HepG2 (cell line): ENCODE results near the gene GGTA1. TPM values are rescaled to one million over a fixed set of nuclear protein-coding genes. Genes with fewer than 3 reads are reported as not detected.

Source experiments
- AKNA ChIP-seq: sonication (generic); formaldehyde crosslinking; IDR thresholded peaks from 2 replicates; pipeline ENCODE4 v1.4.0; 2020; ENCODE audit warnings: missing genetic modification reagents, borderline replicate concordance
- ATF7 ChIP-seq, 2 experiments: fragments of 450-650 bp in 1 of 2; sonication (generic) in 1 of 2; formaldehyde crosslinking in 1 of 2; IDR thresholded peaks; 2 replicates each; pipeline versions ENCODE4 v1.4.0 to v1.6.1; 2016 to 2020; ENCODE audit warnings: antibody characterized with exemption in 1 of 2, mild to moderate bottlenecking in 1 of 2, missing genetic modification reagents in 1 of 2
- CREBL2 ChIP-seq: sonication (generic); formaldehyde crosslinking; IDR thresholded peaks from 2 replicates; pipeline ENCODE4 v1.8.1; 2023; ENCODE audit warnings: missing genetic modification reagents, mild to moderate bottlenecking, borderline replicate concordance
- IRF9 ChIP-seq: sonication (generic); formaldehyde crosslinking; IDR thresholded peaks from 2 replicates; pipeline ENCODE4 v1.8.0; 2022; ENCODE audit warnings: missing genetic modification reagents, mild to moderate bottlenecking, borderline replicate concordance
- ISX ChIP-seq: sonication (generic); formaldehyde crosslinking; conservative IDR thresholded peaks from 2 replicates; pipeline ENCODE4 v1.5.0; 2020; ENCODE audit warnings: missing genetic modification reagents
- KLF11 ChIP-seq: IDR thresholded peaks from 2 replicates; pipeline ENCODE4 v1.6.1; 2016; ENCODE audit warnings: missing compliant biosample characterization
- NCOA2 ChIP-seq: sonication (generic); formaldehyde crosslinking; IDR thresholded peaks from 2 replicates; pipeline ENCODE4 v1.8.0; 2022; ENCODE audit warnings: inconsistent platforms
- SIN3B ChIP-seq: fragments of 150-350 bp; IDR thresholded peaks from 2 replicates; pipeline ENCODE4 v1.6.1; 2014; ENCODE audit warnings: low read length
- TBL1XR1 ChIP-seq: fragments of 150-350 bp; IDR thresholded peaks from 2 replicates; pipeline ENCODE4 v1.6.1; 2014; ENCODE audit warnings: borderline replicate concordance, low read length; ENCODE audit not compliant: partially characterized antibody
- UBTF ChIP-seq: sonication (generic); formaldehyde crosslinking; IDR thresholded peaks from 2 replicates; pipeline ENCODE4 v1.4.0; 2020; ENCODE audit warnings: mild to moderate bottlenecking, missing genetic modification reagents
- ZBTB33 ChIP-seq: sonication (generic); formaldehyde crosslinking; IDR thresholded peaks from 2 replicates; pipeline ENCODE4 v1.4.0; 2020; ENCODE audit warnings: missing genetic modification reagents
- ZBTB4 ChIP-seq: sonication (generic); formaldehyde crosslinking; IDR thresholded peaks from 2 replicates; pipeline ENCODE4 v1.4.0; 2020; ENCODE audit warnings: missing genetic modification reagents, mild to moderate bottlenecking, borderline replicate concordance
- ZNF121 ChIP-seq: sonication (generic); formaldehyde crosslinking; IDR thresholded peaks from 2 replicates; pipeline ENCODE4 v1.5.0; 2020; ENCODE audit warnings: mild to moderate bottlenecking, missing genetic modification reagents
- ZNF232 ChIP-seq: sonication (generic); formaldehyde crosslinking; IDR thresholded peaks from 2 replicates; pipeline ENCODE4 v1.4.0; 2020; ENCODE audit warnings: missing genetic modification reagents, borderline replicate concordance
- ZNF296 ChIP-seq: sonication (generic); formaldehyde crosslinking; conservative IDR thresholded peaks from 2 replicates; pipeline ENCODE4 v1.5.0; 2020; ENCODE audit warnings: mild to moderate bottlenecking, missing genetic modification reagents
- ZNF619 ChIP-seq: sonication (generic); formaldehyde crosslinking; IDR thresholded peaks from 2 replicates; pipeline ENCODE4 v1.4.0; 2020; ENCODE audit warnings: mild to moderate bottlenecking, missing genetic modification reagents
- polyA plus RNA-seq, 8 experiments: library from polyadenylated mRNA; depleted of rRNA in 3 of 8; stranded (reverse) in 7 of 8; unstranded in 1 of 8; fragments of >200 nt; fragmentation: Illumina TruSeq in 4 of 8; extraction: Trizol in 4 of 8; gene quantifications; 2 replicates each; pipeline versions ENCODE4 v1.2.1 to v1.2.3, GENCODE V29; 2011 to 2016; ENCODE audit warnings: low read depth in 4 of 8, missing spikeins in 1 of 8, mixed read lengths in 1 of 8; ENCODE audit not compliant: insufficient read depth in 1 of 8
- total RNA-seq, 5 experiments: library from RNA; depleted of rRNA; stranded (reverse); fragments of >200 nt; fragmentation: Illumina TruSeq; extraction: Trizol; gene quantifications; 2 replicates each; pipeline ENCODE4 v1.2.3, GENCODE V29; 2016; ENCODE audit warnings: low read depth in 1 of 5

Gene GGTA1
- total and polyA plus RNA-seq, 2 of the 13 experiments (the other 11 are each of a cell fraction or from before 2014, with no cell fraction given), result not detected

GRCh38 chr9:121424024-121424432 is 75.6 kb downstream of the GGTA1 start (continued):
- TF ChIP-seq UBTF (CRISPR knock-in tag) (no peak), ZNF121 (CRISPR knock-in tag) (no peak), IRF9 (no peak; the same call in 1 of the 2 replicates), ZNF296 (CRISPR knock-in tag) (no peak), NCOA2 (peak; percentile 97), CREBL2 (CRISPR knock-in tag) (no peak), ZNF232 (CRISPR knock-in tag) (no peak), AKNA (CRISPR knock-in tag) (no peak), ZBTB33 (CRISPR knock-in tag) (no peak), SIN3B (no peak), KLF11 (no peak), TBL1XR1 (no peak), ZNF619 (CRISPR knock-in tag) (no peak), ZBTB4 (CRISPR knock-in tag) (no peak), ISX (CRISPR knock-in tag) (no peak), ATF7 (IDR thresholded peaks at IDR 0.05) (no peak), ATF7 (CRISPR knock-in tag; IDR thresholded peaks at IDR 0.05) (no peak)
